Caki2 (cell line): ENCODE data around the gene ALDH1L1. TPM values are rescaled to one million over a fixed set of nuclear protein-coding genes. Genes with fewer than 3 reads are reported as not detected.

Experiments
- DNase-seq: peaks from one replicate; pipeline ENCODE4 v3.0.0-alpha.2; 2015; ENCODE audit warnings: low read depth
- in situ Hi-C: cut with HindIII; loops from 2 replicates; pipeline ENCODE4 v1.10.0; 2016; ENCODE audit warnings: low sequenced_read_pairs, low pct_unique_long_range_greater_than_20kb, mixed read lengths
- total RNA-seq: library from RNA; depleted of rRNA; stranded (reverse); fragments of >200 nt; shearing (Covaris generic); gene quantifications from 2 replicates; pipeline ENCODE4 v1.2.3, GENCODE V29; 2014; ENCODE audit warnings: low replicate concordance

ALDH1L1 gene
- total RNA-seq, 1 experiment from 2014 or later = 5.9 TPM

DNA sequence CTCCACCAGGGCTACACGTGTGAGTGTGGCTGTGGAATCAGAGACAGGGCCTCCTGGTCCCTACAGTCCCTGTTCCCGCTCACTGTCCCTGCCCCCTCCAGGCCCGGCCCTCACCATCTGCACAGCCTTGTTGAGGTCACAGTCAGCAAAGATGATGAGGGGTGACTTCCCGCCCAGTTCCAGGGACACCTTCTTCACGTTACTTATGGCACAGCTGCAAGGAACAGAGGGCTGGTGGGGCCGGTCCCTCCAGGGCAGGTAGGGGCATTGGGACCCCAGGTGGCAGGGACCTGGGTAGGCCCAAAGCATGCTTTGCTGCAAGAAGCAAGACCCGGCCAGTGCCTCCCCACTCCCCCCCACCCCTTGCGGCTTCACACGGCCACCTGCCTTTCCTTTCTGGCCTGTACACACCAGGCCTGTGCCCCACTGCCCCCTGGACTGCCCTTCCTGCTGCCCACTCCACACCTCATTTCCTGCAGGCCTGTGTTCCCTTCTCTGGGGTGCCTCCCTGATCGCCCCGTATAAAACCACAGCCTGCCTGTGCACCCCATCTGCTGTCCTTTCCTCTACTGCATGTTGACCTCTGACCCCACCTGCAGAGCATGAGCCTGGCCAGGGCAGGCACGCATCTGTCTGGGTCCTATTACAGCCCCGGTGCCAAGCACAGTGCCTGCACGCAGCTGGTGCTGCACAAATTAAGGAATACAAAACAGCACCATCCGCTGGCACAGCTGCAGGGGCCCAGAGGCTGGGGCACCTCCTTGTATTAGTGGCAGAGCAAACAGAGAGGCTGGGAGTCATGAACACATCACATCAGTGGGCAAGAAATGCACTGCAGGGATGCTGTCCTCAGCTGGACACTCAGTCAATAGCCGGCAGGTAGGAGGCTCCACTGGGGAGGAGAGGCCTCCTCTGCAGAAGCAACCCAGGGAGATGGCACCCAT is 65.7 kb downstream of the ALDH1L1 start:
- in situ Hi-C loops = no loop called here

GRCh38 chr3:126113733-126114442 is 66.5 kb downstream of the ALDH1L1 start:
- no peak for DNase-seq
- in situ Hi-C loops = no loop called here

More for the DNA sequence above, 65.7 kb downstream of the ALDH1L1 start:
- DNase-seq = no peak

DNA sequence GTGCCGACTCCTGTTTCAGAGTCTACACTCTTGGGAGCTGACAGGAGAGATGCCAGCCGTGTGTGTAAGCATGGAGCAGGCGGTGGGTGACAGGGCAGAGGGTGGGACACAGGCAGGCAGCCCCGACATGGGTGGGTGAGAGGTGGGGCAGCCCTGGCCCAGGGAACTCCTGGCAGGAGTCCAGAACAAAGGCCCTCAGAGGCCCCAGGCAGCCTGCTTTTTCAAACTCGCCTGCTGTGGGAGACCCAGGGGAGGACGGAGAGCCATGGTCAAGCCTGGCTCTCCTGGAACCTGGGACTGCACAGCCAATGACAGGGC is 67.2 kb downstream of the ALDH1L1 start:
- in situ Hi-C loops = no loop called here
- no peak for DNase-seq

DNA sequence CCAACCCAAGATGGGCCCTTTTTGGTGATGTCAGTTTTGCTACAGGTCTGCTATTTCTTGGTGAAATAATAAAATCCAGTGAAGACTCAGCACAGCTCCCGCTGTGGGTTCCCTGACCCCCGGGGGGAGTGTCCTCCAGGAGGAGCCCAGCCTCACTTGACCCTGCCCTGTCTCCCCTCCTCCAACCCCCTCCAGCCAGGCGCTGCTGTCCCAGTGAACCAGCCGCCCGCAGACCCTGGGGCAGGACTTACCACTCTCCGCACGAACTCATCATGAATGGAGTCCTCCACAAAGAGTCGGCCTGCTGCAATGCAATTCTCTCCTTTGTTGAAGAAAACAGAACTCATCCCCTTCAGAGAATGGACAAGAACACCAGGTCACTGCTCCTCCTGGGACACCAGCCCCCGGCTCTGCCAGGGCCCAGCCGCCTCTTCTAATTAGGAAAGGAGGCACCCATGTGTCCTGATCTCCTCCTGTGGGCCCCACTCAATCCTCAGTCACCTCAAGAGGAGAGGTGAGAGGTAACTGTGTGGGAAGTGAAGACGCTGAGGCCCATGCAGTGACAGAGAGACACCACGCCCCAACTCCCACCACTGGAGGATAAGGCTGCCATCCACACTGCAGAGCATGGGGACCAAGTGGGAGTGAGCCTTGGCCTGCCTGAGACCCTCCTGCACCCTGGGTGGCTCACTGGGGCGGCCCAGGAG is 67.7 kb downstream of the ALDH1L1 start:
- in situ Hi-C loops = no loop called here
- DNase-seq = no peak

DNA sequence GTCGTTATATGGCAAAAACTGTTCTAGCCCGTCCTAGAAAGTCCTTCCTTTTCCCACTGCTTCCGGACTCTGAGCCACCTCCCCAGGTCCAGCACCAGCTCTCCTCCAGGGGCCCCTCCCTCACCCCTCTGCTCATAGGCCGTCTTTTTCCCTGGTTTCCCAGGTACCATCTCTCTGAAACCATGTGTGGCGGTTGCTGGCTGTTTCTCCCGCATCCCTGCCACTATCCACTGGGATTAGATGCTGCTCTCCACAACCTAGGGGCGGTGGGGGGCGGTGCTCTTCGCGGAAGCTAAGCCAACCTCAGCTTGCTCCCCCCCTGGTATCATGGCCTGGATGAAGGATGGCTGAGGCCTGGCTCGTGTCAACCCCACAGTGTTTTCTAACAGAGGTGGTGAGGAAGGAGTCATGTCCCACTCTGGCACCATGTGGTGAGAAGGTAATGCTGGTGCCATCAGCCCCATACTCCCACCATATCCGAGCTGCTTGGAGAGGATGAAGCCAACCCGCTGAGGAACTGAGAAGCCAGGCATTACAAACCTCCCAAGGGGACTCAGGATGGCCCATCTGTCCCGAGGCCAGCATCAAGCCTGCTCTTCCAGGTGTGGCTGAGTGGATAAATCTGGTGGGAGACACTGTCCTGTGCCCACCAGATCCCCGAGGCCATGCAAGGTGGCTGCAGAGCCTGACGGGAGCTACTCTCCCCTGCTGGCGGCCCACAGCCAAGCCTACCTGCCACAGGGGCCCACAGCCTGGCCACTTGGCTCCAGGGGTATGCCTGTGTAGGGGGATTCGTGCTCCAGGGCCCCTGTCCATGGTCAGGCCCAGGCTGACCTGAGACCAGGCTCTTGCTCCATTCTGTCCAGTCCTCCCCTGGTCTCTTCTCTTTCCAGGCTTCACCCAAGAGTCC is 68.6 kb downstream of the ALDH1L1 start:
- in situ Hi-C loops = no loop called here
- no peak for DNase-seq

- DNase-seq = no peak
- in situ Hi-C loops = no loop called here
These were observed 69.2 kb downstream of the ALDH1L1 start for GRCh38 chr3:126111126-126111551.

DNA sequence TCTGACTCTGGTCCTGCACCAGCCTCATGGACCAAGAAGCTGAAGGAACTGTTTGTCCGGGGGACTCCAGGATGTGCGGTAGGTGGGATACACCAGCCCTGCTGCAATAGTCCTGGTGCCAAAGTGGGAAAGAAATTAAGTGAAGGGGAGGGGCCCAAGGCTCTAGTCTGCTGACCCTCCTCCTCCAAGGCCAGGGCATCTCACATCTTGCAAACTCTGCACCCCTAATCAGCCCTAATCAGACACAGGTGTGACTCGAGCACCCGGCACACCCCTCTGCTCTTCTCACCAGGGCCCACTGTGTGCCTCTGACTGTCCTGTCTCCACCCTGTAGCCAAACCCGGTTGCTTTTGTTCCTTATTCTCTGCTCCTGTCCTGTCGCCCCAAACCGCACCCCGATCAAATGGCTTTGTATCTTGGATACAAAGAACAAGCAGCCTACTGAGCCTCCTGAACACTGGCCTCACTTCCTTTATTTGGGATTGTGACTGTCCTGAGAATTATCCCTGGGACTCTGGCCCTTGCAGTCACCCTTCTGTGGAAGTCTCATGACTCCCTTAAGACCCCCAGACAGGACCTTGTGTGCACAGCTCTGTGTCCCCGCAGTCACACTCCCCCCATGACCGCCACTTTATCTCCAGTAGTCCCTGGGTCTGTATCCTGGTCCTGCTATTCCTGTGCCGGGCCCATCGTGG is 69.8 kb downstream of the ALDH1L1 start:
- no peak for DNase-seq
- in situ Hi-C loops = no loop called here

DNA sequence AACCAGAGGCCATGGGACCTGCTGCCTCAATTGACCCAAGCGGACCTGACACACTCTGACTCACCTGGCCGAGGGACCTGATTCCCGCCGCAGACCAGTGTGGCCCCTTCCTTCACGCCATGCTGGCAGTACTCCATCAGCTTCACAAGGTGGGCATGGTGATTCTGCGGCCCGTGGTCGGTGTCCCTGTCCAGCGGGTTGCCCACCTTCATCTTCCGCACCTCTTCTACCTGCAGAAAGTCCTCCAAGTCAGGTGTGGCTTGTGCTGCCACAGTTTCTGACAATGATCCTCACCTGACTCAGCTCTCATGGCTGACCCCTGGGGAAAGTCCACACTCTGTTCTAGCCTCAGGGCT is 70.5 kb downstream of the ALDH1L1 start:
- DNase-seq = no peak
- in situ Hi-C loops = no loop called here

DNA sequence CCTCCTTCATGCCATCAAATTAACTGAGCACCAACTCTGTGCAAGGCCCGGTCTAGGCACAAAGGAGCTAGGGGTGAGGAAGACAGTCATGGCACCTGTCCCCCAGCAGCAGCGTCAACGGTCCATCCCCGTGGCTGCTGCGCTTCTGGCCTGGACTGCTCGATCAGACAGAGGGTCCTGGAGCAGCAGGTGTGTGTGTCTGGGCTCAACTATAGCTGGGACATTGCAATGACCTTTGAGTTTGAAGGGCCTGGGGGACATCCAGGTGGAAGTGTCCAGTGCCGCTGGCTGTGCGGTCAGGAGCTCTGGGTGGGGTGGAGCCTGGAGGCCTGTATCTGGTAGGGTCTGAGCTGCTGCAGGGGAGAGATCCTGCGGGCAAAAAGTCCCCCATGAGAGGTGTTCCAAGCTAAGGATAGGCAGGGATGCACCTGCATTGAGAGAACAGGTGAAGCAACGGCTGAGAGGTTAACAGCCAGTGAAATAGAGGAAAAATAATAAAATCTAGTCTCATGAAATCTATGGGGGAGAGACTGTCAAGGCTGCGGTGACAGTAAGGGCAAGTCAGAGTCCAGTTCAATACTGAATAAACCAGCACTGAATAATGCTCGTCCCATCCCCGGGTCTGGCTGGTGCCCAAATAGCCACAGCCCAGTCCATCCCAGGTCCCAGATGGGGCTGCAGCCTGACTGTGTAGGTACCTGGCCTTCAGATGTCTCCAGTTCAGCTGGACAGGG is 71.1 kb downstream of the ALDH1L1 start:
- DNase-seq = no peak
- in situ Hi-C loops = no loop called here

GRCh38 chr3:126108676-126109050 is 71.7 kb downstream of the ALDH1L1 start:
- no peak for DNase-seq
- in situ Hi-C loops = no loop called here

DNA sequence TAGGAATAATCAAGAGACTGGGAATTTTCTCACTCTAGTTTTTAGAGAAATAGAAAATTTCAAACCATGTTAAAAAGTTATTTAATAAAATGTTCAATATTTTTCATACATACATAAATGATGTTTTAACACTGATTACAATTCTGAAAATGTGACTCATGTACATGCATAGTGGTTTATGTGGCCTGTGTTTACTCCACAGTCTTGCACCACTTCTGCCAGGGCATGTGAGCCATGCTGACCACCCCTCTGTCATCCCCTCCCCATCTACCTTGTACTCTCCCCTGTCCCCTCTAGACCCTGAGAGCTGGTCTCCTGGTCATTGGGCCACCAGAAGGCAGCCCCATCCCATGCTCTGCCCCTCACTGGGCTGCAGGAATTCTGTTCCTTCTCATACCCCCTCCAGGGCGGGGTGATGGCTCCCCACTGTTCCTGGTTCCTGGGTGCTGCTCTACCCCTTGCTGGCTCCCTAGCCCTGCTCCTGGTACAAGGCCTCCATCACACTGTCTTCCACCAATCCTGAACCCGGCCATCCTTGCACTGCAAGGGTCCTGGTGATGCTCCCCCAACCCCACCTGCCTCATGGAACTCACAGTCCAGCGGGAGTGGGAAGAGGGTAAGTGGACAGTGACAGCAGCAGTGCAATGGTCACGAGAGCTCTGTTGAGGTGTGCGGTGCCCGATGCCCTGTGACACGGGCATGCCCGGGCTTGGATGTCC is 72.3 kb downstream of the ALDH1L1 start:
- in situ Hi-C loops = no loop called here
- no peak for DNase-seq

GRCh38 chr3:126107203-126107939 is 73.0 kb downstream of the ALDH1L1 start:
- in situ Hi-C loops = no loop called here
- no peak for DNase-seq

- no peak for DNase-seq
- in situ Hi-C loops = no loop called here
These were observed 73.8 kb downstream of the ALDH1L1 start for GRCh38 chr3:126106336-126107202.

DNA sequence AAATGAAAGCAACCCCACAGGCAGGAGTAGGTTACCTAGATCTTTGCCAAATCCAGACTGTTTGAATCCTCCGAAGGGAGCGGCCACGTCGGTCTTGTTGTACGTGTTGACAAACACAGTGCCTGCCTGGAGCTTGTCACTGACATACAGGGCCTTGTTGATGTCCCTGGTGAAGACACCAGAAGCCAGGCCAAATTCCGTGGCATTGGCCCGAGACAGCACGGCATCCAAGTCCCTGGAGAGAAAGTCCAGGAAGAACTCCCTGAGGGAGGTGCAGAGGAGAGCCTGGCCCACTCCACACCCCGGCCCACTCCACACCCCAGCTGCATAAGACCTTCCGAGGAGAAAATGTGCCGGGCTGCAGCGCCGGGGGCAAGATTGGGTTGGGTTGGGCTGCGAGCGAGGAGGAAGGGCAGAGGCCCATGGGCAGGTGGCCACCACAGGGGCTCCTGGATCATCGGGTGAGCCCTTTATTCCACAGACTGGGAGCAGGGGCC is 74.6 kb downstream of the ALDH1L1 start:
- in situ Hi-C loops = no loop called here
- no peak for DNase-seq
